Fibroblast of lung (primary cell): ENCODE measurements around the gene POP5. TPM values are rescaled to one million over a fixed set of nuclear protein-coding genes. Genes with fewer than 3 reads are reported as not detected.
A peak's percentile ranks its signal among the peaks of the same experiment; 100 is the strongest.

ENCODE experiments used
- DNase-seq, 2 donors: peaks; one replicate each; pipeline versions ENCODE4 v3.0.0 to v3.0.0-alpha.2; 2010; ENCODE audit warnings: low read depth in 2 of 2
- H2AFZ ChIP-seq: 2 replicates; pipeline ENCODE4 v1.5.1; 2012; ENCODE audit warnings: low read length, control low read depth, inconsistent platforms
- H3K27ac ChIP-seq: 2 replicates; pipeline ENCODE4 v1.5.1; 2011; ENCODE audit warnings: low read length, control low read depth; ENCODE audit not compliant: insufficient read depth
- H3K27me3 ChIP-seq: 2 replicates; pipeline ENCODE4 v1.5.1; 2011; ENCODE audit warnings: mild to moderate bottlenecking, low read length; ENCODE audit not compliant: control insufficient read depth, insufficient read depth
- H3K36me3 ChIP-seq: 2 replicates; pipeline ENCODE4 v1.5.1; 2011; ENCODE audit warnings: low read length; ENCODE audit not compliant: control insufficient read depth, insufficient read depth
- H3K4me1 ChIP-seq: 2 replicates; pipeline ENCODE4 v1.5.1; 2011; ENCODE audit warnings: low read length; ENCODE audit not compliant: control insufficient read depth, insufficient read depth; ENCODE audit errors: extremely low read depth
- H3K4me2 ChIP-seq: 2 replicates; pipeline ENCODE4 v1.5.1; 2011; ENCODE audit warnings: low read length, control low read depth; ENCODE audit not compliant: insufficient read depth; ENCODE audit errors: extremely low read depth
- H3K4me3 ChIP-seq, 4 experiments: fragments of 200-600 bp in 1 of 4; sonication (generic) in 1 of 4; replicated peaks in 1 of 4; 2 replicates each; pipeline ENCODE4 v1.5.1; 2011 to 2016; ENCODE audit warnings: low read length in 4 of 4, low read depth in 3 of 4, mild to moderate bottlenecking in 3 of 4, control low read depth in 2 of 4, inconsistent platforms in 1 of 4, mixed read lengths in 1 of 4; ENCODE audit not compliant: insufficient read depth in 1 of 4; ENCODE audit errors: control extremely low read depth in 1 of 4
- H3K79me2 ChIP-seq: 2 replicates; pipeline ENCODE4 v1.5.1; 2012; ENCODE audit warnings: mild to moderate bottlenecking, low read length, inconsistent platforms; ENCODE audit not compliant: control insufficient read depth, insufficient read depth
- H3K9ac ChIP-seq: 2 replicates; pipeline ENCODE4 v1.5.1; 2011; ENCODE audit warnings: mild to moderate bottlenecking, low read length, control low read depth; ENCODE audit not compliant: insufficient read depth
- H3K9me3 ChIP-seq: 2 replicates; pipeline ENCODE4 v1.5.1; 2012; ENCODE audit warnings: low read depth, low read length; ENCODE audit not compliant: control insufficient read depth, insufficient read depth
- H4K20me1 ChIP-seq: 2 replicates; pipeline ENCODE4 v1.5.1; 2011; ENCODE audit warnings: low read length; ENCODE audit not compliant: control insufficient read depth, insufficient read depth; ENCODE audit errors: extremely low read depth
- CTCF ChIP-seq, 2 donors: IDR thresholded peaks in 1 of 2; conservative IDR thresholded peaks in 1 of 2; 1 replicate in 1 of 2; 2 replicates in 1 of 2; pipeline ENCODE4 v1.5.1; 2011 to 2012; ENCODE audit warnings: low read length in 2 of 2, control low read depth in 1 of 2, inconsistent platforms in 1 of 2, low read depth in 1 of 2, mild to moderate bottlenecking in 1 of 2
- EZH2 ChIP-seq: IDR thresholded peaks from 2 replicates; pipeline ENCODE4 v1.5.1; 2012; ENCODE audit warnings: low read length, control low read depth, mild to moderate bottlenecking; ENCODE audit errors: missing control alignments
- polyA plus RNA-seq, 2 donors: library from polyadenylated mRNA; depleted of rRNA in 1 of 2; stranded (reverse) in 1 of 2; unstranded in 1 of 2; fragments of >200 nt; gene quantifications; 2 replicates each; pipeline ENCODE4 v1.2.1, GENCODE V29; 2011 to 2012; ENCODE audit warnings: missing spikeins in 1 of 2
- total RNA-seq: library from RNA; depleted of rRNA; stranded (reverse); fragments of >200 nt; gene quantifications from 2 replicates; pipeline ENCODE4 v1.2.1, GENCODE V29; 2014

Gene POP5
- total and polyA plus RNA-seq, 2 donors (not counting 1 experiment from before 2014, with no cell fraction given): 28.6 to 50.3 TPM

DNA sequence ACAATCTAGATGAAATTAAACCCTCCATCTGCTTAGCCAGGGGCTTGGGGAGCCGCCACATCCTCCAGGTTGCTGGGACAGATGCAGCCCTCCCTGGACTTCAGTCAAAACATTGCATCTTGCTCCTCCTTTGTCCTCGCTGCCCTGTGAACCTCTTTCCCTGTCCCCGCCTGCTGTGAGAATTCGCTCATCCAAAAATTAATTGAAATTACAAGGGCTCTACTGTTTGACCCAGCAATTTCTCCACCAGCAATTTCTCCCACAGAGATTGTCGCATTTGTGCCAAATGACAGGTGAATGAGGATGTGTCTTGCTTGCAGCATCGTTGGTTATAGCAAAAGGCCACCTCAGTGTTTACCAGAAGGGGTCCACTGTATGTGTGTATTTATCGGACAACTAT lies 5.0 kb upstream of the POP5 start:
- H3K4me2 ChIP-seq: no peak overlapping the region
- no peak overlapping the region for H2AFZ ChIP-seq
- H3K79me2 ChIP-seq: no peaks in the 10 kb centered on the region
- H3K27me3 ChIP-seq: peaks cover 5% of the 10 kb centered on the region
- no peak for DNase-seq
- no peak overlapping the region for H3K4me3 ChIP-seq
- H3K27ac ChIP-seq: no peak overlapping the region
- H3K4me1 ChIP-seq: peaks cover 7% of the 10 kb centered on the region
- H3K36me3 ChIP-seq: no peaks in the 10 kb centered on the region
- H4K20me1 ChIP-seq: no peaks in the 10 kb centered on the region
- no peak for TF ChIP-seq EZH2
- TF ChIP-seq CTCF (conservative IDR thresholded peaks at IDR 0.05 in 1 of 2, IDR thresholded peaks at IDR 0.05 in 1 of 2; ENCODE audit: low read depth in 1 of 2, low read length in 2 of 2): no peak
- H3K9ac ChIP-seq: no peak overlapping the region
- H3K9me3 ChIP-seq: no peaks in the 10 kb centered on the region

GRCh38 chr12:120584343-120585149 lies 3.3 kb upstream of the POP5 start:
- no peaks in the 10 kb centered on the region for H3K36me3 ChIP-seq
- peak overlapping the region; percentile 21 for H3K4me2 ChIP-seq
- peaks cover 5% of the 10 kb centered on the region for H3K27me3 ChIP-seq
- no peak overlapping the region for H2AFZ ChIP-seq
- H3K79me2 ChIP-seq: no peaks in the 10 kb centered on the region
- no peaks in the 10 kb centered on the region for H4K20me1 ChIP-seq
- H3K4me3 ChIP-seq: peak overlapping the region in 3 of 4 experiments; percentile 16 to 48 (median 20)
- no peak overlapping the region for H3K27ac ChIP-seq
- H3K4me1 ChIP-seq: peaks cover 7% of the 10 kb centered on the region
- peak overlapping the region; percentile 4 for H3K9ac ChIP-seq
- no peaks in the 10 kb centered on the region for H3K9me3 ChIP-seq
- peak; percentile 11 to 21 for TF ChIP-seq CTCF (conservative IDR thresholded peaks at IDR 0.05 in 1 of 2, IDR thresholded peaks at IDR 0.05 in 1 of 2; ENCODE audit: low read depth in 1 of 2, low read length in 2 of 2)
- TF ChIP-seq EZH2: no peak
- no peak for DNase-seq

GRCh38 chr12:120583478-120584030 lies 2.4 kb upstream of the POP5 start:
- peaks cover 2% of the 10 kb centered on the region for H3K36me3 ChIP-seq
- H3K4me2 ChIP-seq: peak overlapping the region; percentile 52
- H2AFZ ChIP-seq: peak overlapping the region; percentile 48

More at GRCh38 chr12:120583478-120584030, 2.4 kb upstream of the POP5 start:
- H4K20me1 ChIP-seq: no peaks in the 10 kb centered on the region
- H3K4me1 ChIP-seq: peaks cover 7% of the 10 kb centered on the region
- TF ChIP-seq EZH2 (no peak), CTCF (conservative IDR thresholded peaks at IDR 0.05 in 1 of 2, IDR thresholded peaks at IDR 0.05 in 1 of 2; ENCODE audit: low read depth in 1 of 2, low read length in 2 of 2) (peak; percentile 86 to 93)
- DNase-seq: peak; percentile 48 to 67
- H3K9me3 ChIP-seq: no peaks in the 10 kb centered on the region
- no peaks in the 10 kb centered on the region for H3K79me2 ChIP-seq
- peak overlapping the region in 2 of 4 experiments; percentile 5 to 9 for H3K4me3 ChIP-seq
- peaks cover 3% of the 10 kb centered on the region for H3K27me3 ChIP-seq
- no peak overlapping the region for H3K9ac ChIP-seq
- no peak overlapping the region for H3K27ac ChIP-seq
